ENCODE measurements around the gene HCFC1R1. TPM values are rescaled to one million over a fixed set of nuclear protein-coding genes. Genes with fewer than 3 reads are reported as not detected.
A peak's percentile ranks its signal among the peaks of the same experiment; 100 is the strongest.

HCFC1R1 gene
- total RNA-seq, 2 experiments from 2014 or later = 24.2 to 24.8 TPM

GRCh38 chr16:3014971-3015370 is 8.8 kb downstream of the HCFC1R1 start:
- ATAC-seq (no peak), DNase-seq (no peak)
- intact Hi-C loops (cut with micrococcal nuclease) = no loop called here
- Mint-ChIP-seq H3K27ac (no peak overlapping the region), H3K36me3 (ENCODE audit: low read depth) (no peaks in the 10 kb centered on the region), H3K4me3 (no peak overlapping the region), H3K4me1 (ENCODE audit: low read depth) (peaks cover 8% of the 10 kb centered on the region), H3K27me3 (peaks cover 12% of the 10 kb centered on the region), H3K9me3 (no peaks in the 10 kb centered on the region)
- POLR2A ChIA-PET = interaction anchor here (1.6 kb wide), 1 partner anchor 8 kb away, joined by 3 read pairs; no protein-coding TSS in a partner anchor
- no peak for TF ChIP-seq CTCF (IDR thresholded peaks at IDR 0.05)
- CTCF ChIA-PET = interaction anchor here (2.1 kb wide), 1 partner anchor 12 kb away, joined by 8 read pairs; no protein-coding TSS in a partner anchor

- no peak for TF ChIP-seq CTCF (IDR thresholded peaks at IDR 0.05)
- H3K9me3 Mint-ChIP-seq = no peaks in the 10 kb centered on the region
- ChIA-PET CTCF (interaction anchor here (1.0 to 2.1 kb wide), 2 partner anchors 13 to 34 kb away, joined by 3 to 8 read pairs; no protein-coding TSS in a partner anchor), POLR2A (interaction anchor here (1.6 kb wide), 1 partner anchor 9 kb away, joined by 3 read pairs; no protein-coding TSS in a partner anchor)
- DNase-seq (no peak), ATAC-seq (no peak)
- H3K4me3 Mint-ChIP-seq = no peak overlapping the region
- H3K27me3 Mint-ChIP-seq = peaks cover 11% of the 10 kb centered on the region
- intact Hi-C loops (cut with micrococcal nuclease) = no loop called here
- no peaks in the 10 kb centered on the region for H3K36me3 Mint-ChIP-seq (ENCODE audit: low read depth)
- H3K4me1 Mint-ChIP-seq (ENCODE audit: low read depth) = peaks cover 4% of the 10 kb centered on the region
- no peak overlapping the region for H3K27ac Mint-ChIP-seq
Measured at GRCh38 chr16:3013998-3014690, 9.6 kb downstream of the HCFC1R1 start.

GRCh38 chr16:3013491-3013951 is 10.2 kb downstream of the HCFC1R1 start:
- no peak for ATAC-seq
- H3K9me3 Mint-ChIP-seq = no peaks in the 10 kb centered on the region
- DNase-seq = no peak
- no peak for TF ChIP-seq CTCF (IDR thresholded peaks at IDR 0.05)
- ChIA-PET CTCF (interaction anchor here (1.0 to 2.1 kb wide), 2 partner anchors 14 to 35 kb away, joined by 3 to 8 read pairs; no protein-coding TSS in a partner anchor), POLR2A (interaction anchor here (1.6 kb wide), 1 partner anchor 10 kb away, joined by 3 read pairs; no protein-coding TSS in a partner anchor)
- H3K4me3 Mint-ChIP-seq = no peak overlapping the region
- H3K36me3 Mint-ChIP-seq (ENCODE audit: low read depth) = no peaks in the 10 kb centered on the region
- H3K4me1 Mint-ChIP-seq (ENCODE audit: low read depth) = peaks cover 8% of the 10 kb centered on the region
- H3K27ac Mint-ChIP-seq = no peak overlapping the region
- intact Hi-C loops (cut with micrococcal nuclease) = no loop called here
- peaks cover 11% of the 10 kb centered on the region for H3K27me3 Mint-ChIP-seq

GRCh38 chr16:3012828-3013420 is 10.8 kb downstream of the HCFC1R1 start, which contains the start of gene CLDN9:
Gene CLDN9 (plus strand): TSS chr16:3012923. CDS start chr16:3013363, 440 bp downstream.
- DNase-seq (no peak), ATAC-seq (peak; percentile 50)
- POLR2A ChIA-PET = no interaction called here
- Mint-ChIP-seq H3K9me3 (no peaks in the 10 kb centered on the region), H3K36me3 (ENCODE audit: low read depth) (no peaks in the 10 kb centered on the region), H3K27ac (no peak within 1 kb of the TSS), H3K4me1 (ENCODE audit: low read depth) (peaks cover 10% of the 10 kb centered on the region), H3K4me3 (no peak within 1 kb of the TSS), H3K27me3 (peaks cover 11% of the 10 kb centered on the region)
- CTCF ChIA-PET = interaction anchor here (0.8 to 1.0 kb wide), 2 partner anchors 16 to 18 kb away, joined by 3 to 6 read pairs; no protein-coding TSS in a partner anchor
- intact Hi-C loops (cut with micrococcal nuclease) = no loop called here
- no peak for TF ChIP-seq CTCF (IDR thresholded peaks at IDR 0.05)
